Measurements from ENCODE around the gene RCSD1.
"Not testable (repeated sequence)": the region's sequence is repeated elsewhere in the genome, so short reads cannot be mapped to it uniquely, and the experiment has no call there.

RCSD1 gene, protein sequence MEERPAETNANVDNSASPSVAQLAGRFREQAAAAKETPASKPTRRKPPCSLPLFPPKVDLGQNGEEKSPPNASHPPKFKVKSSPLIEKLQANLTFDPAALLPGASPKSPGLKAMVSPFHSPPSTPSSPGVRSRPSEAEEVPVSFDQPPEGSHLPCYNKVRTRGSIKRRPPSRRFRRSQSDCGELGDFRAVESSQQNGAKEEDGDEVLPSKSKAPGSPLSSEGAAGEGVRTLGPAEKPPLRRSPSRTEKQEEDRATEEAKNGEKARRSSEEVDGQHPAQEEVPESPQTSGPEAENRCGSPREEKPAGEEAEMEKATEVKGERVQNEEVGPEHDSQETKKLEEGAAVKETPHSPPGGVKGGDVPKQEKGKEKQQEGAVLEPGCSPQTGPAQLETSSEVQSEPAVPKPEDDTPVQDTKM

GRCh38 chr1:167629681-167630567 lies at the start of gene RCSD1:
RCSD1 (plus strand) TSS chr1:167630232; CDS start chr1:167630424, 192 bp downstream.
- DNase-seq, result peak; percentile 69

DNA sequence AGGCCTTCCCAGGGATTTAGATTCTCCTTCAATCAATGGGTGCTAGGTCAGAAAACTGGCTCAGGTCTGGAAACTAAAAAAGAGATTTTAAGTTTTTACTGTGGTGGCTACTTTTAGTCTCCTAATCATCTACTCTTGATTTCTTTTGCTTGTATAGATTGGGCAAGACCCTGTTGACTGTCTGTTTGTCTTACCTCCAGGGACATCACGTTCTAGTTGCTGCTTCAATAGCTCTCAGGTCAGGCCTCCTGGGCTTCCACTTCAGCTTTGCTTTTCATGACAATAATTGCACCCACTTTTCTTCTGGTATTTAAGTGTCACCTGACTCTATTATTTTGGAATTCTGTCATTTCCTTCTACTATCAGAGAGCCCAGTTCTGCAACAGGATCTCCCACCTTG lies 48.0 kb upstream of the RCSD1 start:
- no peak for DNase-seq

GRCh38 chr1:167582722-167583121 lies 47.3 kb upstream of the RCSD1 start:
- no peak for DNase-seq

DNA sequence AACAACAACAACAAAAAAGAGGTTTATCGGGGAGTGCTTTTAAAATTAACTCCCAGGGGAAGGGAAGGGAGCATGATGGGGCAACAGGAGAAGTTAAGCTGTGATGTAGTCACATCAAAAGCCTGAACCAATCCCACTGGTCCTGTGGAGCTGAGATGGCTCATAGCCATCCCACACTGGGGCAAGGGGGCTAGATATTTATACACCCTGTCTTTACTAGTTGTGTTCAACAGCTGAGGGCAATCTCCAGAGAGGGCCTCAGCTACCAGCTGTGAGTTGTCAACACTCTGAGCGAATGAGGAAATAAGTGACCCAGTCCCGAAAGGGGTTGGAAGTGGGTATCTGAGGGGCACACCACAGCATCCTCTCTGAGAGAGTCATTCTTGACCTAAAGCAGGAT lies 45.5 kb upstream of the RCSD1 start:
- DNase-seq, result no peak

DNA sequence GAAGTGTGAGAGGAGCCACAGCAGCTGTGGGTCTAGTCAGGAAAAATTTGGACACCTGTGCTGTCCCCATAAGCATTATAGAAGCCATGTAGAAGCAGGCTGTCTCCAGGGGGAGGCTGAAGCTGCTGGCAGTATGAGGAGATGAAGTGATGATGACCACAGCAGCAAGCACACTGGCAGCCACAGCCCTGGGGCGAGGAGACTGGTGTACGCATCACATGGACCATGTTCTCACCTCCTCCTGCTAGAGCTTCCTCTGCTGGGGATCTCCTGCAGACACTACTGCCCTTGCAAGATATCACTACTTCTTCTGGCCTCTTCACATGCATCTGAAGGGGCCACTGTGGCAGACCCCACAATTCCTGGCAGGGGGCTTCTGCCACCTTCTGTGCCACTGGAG lies 42.7 kb upstream of the RCSD1 start:
- DNase-seq, result no peak

GRCh38 chr1:167587872-167588271 lies 42.2 kb upstream of the RCSD1 start:
- DNase-seq, result no peak

GRCh38 chr1:167588361-167588760 lies 41.7 kb upstream of the RCSD1 start:
- DNase-seq, result no peak

DNA sequence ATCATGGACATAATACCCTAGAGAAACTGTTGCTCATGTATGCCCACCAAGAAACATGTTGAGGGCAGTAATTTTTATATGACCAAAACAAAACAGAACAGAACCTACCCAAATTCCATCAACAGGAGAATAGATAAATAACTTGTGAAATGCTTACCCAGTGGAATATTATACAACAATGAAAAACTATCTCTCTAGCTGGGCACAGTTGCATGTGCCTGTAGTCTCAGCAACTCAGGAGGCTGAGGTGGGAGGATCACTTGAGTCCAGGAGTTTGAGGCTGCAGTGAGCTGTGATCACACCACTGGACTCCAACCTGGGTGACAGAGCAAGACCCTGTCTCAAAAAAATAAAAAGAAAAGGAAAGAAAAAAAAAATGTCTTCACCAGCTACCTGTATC lies 37.6 kb upstream of the RCSD1 start:
- DNase-seq, result no peak

DNA sequence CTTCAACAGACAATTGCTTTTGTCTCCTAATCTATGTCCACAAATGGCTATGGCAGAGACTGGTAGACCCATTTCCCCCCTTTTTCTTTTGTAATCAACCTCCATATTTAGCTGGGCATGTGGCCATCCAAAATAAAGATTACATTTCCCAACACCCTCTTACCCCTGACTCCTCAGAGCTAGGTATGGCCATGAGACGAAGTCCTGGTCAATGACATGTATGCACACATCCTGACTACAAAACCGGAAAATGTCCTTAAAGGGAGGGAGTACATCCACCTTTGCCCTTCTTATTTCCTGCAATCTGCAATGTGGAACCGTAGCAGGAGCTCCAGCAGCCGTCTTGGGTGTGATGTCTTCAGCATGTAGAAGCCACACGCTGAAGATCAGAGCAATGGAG lies 36.2 kb upstream of the RCSD1 start:
- no peak for DNase-seq

- no peak for DNase-seq
Measured at GRCh38 chr1:167594822-167595221, 35.2 kb upstream of the RCSD1 start.

GRCh38 chr1:167599957-167600581 lies 30.0 kb upstream of the RCSD1 start:
- DNase-seq, result peak; percentile 34

DNA sequence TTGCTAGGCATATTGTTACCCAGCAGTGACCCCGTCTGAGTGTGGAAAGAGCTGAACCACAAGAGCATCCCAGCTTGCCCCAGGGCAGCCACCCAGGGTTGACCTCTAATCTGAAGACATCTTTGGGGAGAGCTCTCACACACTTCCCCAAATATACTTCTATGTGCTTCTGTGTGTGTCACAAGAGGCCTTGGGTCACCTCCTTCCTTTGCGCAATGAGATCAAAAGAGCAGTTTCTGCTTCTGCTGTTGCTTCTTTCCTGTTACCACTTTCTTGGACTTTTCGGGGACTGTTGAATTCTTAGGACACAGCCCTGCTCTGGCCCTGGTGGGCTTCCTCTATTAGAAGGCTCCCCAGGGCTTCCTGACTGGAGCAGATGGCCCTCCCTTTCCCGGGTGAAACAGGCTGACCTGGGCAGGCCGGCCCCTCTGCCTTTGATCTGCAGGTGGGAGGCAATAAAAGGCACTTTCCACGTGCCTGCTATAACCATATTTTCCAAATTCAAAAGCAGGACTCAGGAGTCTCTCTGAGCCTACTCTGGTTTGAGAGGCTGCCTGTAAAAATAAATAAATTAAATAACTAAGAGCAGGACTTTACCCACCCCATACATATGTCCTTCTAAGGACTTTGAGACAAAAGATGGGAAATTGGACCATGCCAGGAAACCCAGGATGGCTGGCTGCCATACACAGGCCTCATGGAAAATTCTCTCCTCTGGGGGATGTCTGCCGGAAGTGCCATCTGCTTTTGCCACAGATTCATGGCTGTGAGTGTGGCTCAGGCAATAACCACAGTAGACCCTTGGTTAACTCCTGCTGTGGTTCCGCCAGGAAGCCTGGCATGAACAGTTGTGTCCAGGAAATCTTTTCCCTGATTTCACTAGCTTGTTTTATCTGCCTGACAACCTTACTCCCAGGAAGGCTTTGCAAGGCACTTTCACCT lies 28.3 kb upstream of the RCSD1 start:
- DNase-seq, result no peak

- DNase-seq, result no peak
Measured at GRCh38 chr1:167602840-167603239, 27.2 kb upstream of the RCSD1 start.

DNA sequence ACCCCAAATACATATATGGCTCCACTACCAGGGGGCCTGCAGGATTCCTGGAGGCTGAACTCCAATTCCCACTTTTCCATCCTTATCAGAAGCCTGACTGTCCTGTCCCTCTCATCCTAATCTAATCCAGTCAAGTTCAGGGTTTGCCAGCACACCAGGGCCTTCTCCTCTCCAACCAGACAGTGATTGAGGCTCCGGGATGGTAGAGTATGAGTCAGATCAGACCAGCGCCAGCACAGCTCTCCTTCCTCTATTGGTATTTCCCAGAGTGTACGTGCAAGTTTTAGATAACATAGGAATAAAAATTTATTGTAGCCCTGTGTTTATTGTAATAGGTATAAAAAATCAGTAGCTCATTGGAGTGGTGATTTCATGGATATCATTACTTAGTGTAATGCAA lies 24.5 kb upstream of the RCSD1 start:
- no peak for DNase-seq

DNA sequence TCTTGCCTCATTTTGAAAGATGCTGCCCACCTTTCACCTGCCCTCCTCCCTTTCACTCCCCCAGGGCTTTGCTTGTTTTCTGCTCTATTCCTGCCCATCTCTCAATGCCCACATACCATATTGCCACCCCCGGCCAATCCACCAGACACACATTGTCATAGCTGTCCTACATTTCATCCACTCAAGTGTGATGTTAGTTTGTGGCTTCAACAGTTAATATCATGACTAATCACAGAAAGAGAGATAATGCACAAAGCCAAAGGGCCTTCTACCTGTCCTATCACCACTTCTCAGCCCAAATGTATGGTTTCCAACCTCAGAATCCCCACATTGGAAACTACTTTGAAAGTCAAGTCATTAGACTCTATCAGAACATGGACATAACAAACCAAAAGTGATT lies 18.0 kb upstream of the RCSD1 start:
- no peak for DNase-seq

GRCh38 chr1:167612587-167613385 lies 17.2 kb upstream of the RCSD1 start:
- no peak for DNase-seq

- DNase-seq, result not testable (repeated sequence)
Measured at GRCh38 chr1:167613984-167614383, 16.0 kb upstream of the RCSD1 start.

DNA sequence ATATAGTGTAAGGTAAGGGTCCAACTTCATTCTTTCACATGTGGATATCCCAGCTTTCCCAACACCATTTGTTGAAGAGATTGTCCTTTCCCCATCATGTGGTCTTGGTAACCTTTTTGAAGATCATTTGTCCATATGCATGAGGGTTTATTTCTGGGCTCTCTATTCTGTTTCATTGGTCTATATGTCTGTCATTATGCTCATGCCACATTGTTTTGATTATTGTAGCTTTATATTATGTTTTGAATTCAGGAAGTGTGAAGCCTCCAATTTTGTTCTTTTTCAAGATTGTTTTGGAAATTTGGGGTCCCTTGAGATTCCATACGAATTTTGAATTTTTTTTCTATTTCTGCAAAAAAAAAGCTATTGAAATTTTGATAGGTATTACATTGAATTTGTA lies 15.2 kb upstream of the RCSD1 start:
- DNase-seq, result no peak

GRCh38 chr1:167616521-167616920 lies 13.5 kb upstream of the RCSD1 start:
- no peak for DNase-seq

GRCh38 chr1:167617153-167618147 lies 12.6 kb upstream of the RCSD1 start:
- DNase-seq, result no peak

Measured in activated naive CD4-positive, alpha-beta T cell treated with anti-CD3 and anti-CD28 coated beads, Interleukin-2, amount 50 U/mL, for 16 hours (primary cell).